Measurements from ENCODE around the gene EVI2B. TPM values are rescaled to one million over a fixed set of nuclear protein-coding genes. Genes with fewer than 3 reads are reported as not detected.
"Not testable (repeated sequence)": the region's sequence is repeated elsewhere in the genome, so short reads cannot be mapped to it uniquely, and the experiment has no call there.

EVI2B gene
- total RNA-seq, 2 donors from 2014 or later: 14.4 to 18.5 TPM

DNA sequence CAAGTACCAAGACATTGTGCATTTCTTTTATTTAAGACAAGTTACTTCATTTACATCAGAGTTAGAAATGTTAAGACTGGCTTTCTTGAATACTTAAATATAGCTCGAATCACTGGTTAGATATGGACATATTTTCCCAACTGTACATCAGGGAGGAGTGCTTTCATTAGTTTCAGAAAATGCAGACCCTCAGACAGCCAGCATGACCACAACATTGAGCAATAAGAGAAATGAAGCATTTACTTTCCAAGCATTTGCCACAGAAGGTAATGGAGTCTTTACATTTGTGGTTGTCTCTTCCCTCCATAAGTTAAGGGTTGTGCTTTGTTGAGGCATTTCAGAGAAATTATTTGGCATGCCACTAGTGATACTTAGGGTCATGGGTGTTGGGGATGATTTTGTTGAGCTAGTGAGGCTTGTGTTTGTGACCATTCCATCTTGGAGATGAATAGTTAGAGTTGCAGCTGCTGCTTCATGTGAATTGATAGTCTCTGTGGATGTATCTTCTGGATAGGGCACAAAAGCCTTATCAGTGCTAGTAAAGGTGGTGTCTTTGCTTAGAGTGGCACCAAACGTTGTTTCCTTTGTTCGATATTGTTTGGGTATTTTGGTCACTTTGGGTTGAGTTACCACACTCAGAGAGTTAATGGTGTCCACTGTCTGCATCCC lies 18.9 kb downstream of the EVI2B start:
- Histone ChIP-seq H3K4me3 (no peak overlapping the region), H3K4me1 (ENCODE audit: control insufficient read depth in 1 of 2, low read depth in 2 of 2) (no peaks in the 10 kb centered on the region), H3K36me3 (no peaks in the 10 kb centered on the region), H3K27ac (no peak overlapping the region), H3K27me3 (replicated peaks; ENCODE audit: insufficient read depth) (no peaks in the 10 kb centered on the region), H3K9me3 (no peaks in the 10 kb centered on the region)
- TF ChIP-seq CTCF (IDR thresholded peaks at IDR 0.05): no peak
- ATAC-seq (ENCODE audit: insufficient number of reproducible peaks, low FRiP score, low read depth) (no peak), DNase-seq (ENCODE audit: low spot score) (no peak)

DNA sequence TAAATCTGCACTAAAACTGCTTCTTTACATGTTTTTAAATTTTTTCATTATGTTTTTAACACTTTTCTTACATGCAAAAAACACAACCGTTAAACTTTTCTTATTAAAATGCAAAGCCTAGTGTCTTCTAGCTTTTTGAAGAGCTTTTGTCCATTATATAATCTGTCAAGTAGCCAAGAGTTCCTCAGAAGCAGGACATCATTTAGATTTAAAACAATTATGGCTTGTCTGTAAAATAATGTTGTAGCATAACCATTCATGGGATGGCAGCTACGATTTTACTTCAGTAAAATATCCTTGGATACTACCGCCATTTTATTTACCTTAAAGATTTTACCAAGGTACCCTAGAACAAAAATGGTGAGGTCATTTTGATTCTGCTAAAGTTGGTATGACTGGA lies 19.6 kb downstream of the EVI2B start:
- H3K4me3 ChIP-seq: no peak overlapping the region
- H3K27ac ChIP-seq: no peak overlapping the region
- TF ChIP-seq CTCF (IDR thresholded peaks at IDR 0.05): no peak
- no peak for ATAC-seq (ENCODE audit: insufficient number of reproducible peaks, low FRiP score, low read depth)
- no peaks in the 10 kb centered on the region for H3K4me1 ChIP-seq (ENCODE audit: control insufficient read depth in 1 of 2, low read depth in 2 of 2)
- no peaks in the 10 kb centered on the region for H3K9me3 ChIP-seq
- DNase-seq (ENCODE audit: low spot score): no peak
- H3K36me3 ChIP-seq: no peaks in the 10 kb centered on the region
- H3K27me3 ChIP-seq (replicated peaks; ENCODE audit: insufficient read depth): no peaks in the 10 kb centered on the region

DNA sequence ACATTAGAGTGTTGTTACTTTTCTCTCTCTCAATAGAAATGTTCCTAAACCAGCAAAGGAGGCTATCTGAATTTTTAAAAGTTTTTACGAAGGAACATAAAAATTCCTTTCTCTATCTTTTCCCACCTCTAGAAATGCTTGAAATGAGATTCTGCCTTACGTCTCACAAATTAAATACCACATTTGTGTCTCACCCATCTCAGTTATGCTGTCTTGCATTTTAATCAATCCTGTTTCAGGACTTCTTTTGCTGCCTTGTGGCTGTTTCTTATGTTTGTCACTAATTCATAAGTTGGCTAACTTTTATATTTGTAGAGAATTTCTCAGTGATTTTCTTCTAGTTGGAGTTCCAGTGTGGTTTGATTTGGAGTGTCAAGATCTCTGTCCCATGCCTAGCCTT lies 20.3 kb downstream of the EVI2B start:
- H3K27me3 ChIP-seq (replicated peaks; ENCODE audit: insufficient read depth): no peaks in the 10 kb centered on the region
- no peaks in the 10 kb centered on the region for H3K9me3 ChIP-seq
- H3K27ac ChIP-seq: no peak overlapping the region
- H3K36me3 ChIP-seq: no peaks in the 10 kb centered on the region
- no peaks in the 10 kb centered on the region for H3K4me1 ChIP-seq (ENCODE audit: control insufficient read depth in 1 of 2, low read depth in 2 of 2)
- no peak overlapping the region for H3K4me3 ChIP-seq
- TF ChIP-seq CTCF (IDR thresholded peaks at IDR 0.05): no peak
- ATAC-seq (ENCODE audit: insufficient number of reproducible peaks, low FRiP score, low read depth): no peak
- no peak for DNase-seq (ENCODE audit: low spot score)

- H3K36me3 ChIP-seq: peaks cover 3% of the 10 kb centered on the region
- no peak for TF ChIP-seq CTCF (IDR thresholded peaks at IDR 0.05)
- H3K27me3 ChIP-seq (replicated peaks; ENCODE audit: insufficient read depth): no peaks in the 10 kb centered on the region
- DNase-seq (ENCODE audit: low spot score): no peak
- no peaks in the 10 kb centered on the region for H3K9me3 ChIP-seq
- H3K27ac ChIP-seq: no peak overlapping the region
- no peak overlapping the region for H3K4me3 ChIP-seq
- H3K4me1 ChIP-seq (ENCODE audit: control insufficient read depth in 1 of 2, low read depth in 2 of 2): no peaks in the 10 kb centered on the region
- no peak for ATAC-seq (ENCODE audit: insufficient number of reproducible peaks, low FRiP score, low read depth)
These were observed 22.0 kb downstream of the EVI2B start for GRCh38 chr17:31291820-31292219.

GRCh38 chr17:31289790-31290189 lies 24.1 kb downstream of the EVI2B start:
- Histone ChIP-seq H3K4me1 (ENCODE audit: control insufficient read depth in 1 of 2, low read depth in 2 of 2) (no peaks in the 10 kb centered on the region), H3K4me3 (no peak overlapping the region), H3K36me3 (peaks cover 3% of the 10 kb centered on the region), H3K9me3 (no peaks in the 10 kb centered on the region), H3K27me3 (replicated peaks; ENCODE audit: insufficient read depth) (no peaks in the 10 kb centered on the region), H3K27ac (no peak overlapping the region)
- no peak for TF ChIP-seq CTCF (IDR thresholded peaks at IDR 0.05)
- DNase-seq (ENCODE audit: low spot score): no peak
- no peak for ATAC-seq (ENCODE audit: insufficient number of reproducible peaks, low FRiP score, low read depth)

DNA sequence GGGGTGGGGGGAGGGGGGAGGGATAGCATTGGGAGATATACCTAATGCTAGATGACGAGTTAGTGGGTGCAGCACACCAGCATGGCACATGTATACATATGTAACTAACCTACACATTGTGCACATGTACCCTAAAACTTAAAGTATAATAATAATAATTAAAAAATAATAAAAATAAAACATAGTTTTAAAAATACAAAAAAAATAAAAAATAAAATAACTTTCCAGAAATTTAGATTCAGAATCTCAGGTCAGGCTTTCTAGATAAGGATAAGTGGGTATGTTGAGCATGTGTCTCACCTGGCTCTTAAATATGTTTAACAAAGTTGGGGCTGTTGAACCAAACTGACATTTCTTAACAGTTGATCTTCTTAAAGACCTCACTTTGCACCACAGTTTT lies 25.9 kb downstream of the EVI2B start:
- H3K9me3 ChIP-seq; H3K4me1 ChIP-seq (ENCODE audit: control insufficient read depth in 1 of 2, low read depth in 2 of 2); ATAC-seq (ENCODE audit: insufficient number of reproducible peaks, low FRiP score, low read depth); H3K36me3 ChIP-seq; DNase-seq (ENCODE audit: low spot score); H3K4me3 ChIP-seq; H3K27me3 ChIP-seq (replicated peaks; ENCODE audit: insufficient read depth); H3K27ac ChIP-seq: not testable (repeated sequence)
